K562 (cell line): ENCODE measurements around the gene LYSMD1. TPM values are rescaled to one million over a fixed set of nuclear protein-coding genes. Genes with fewer than 3 reads are reported as not detected.
A peak's percentile ranks its signal among the peaks of the same experiment; 100 is the strongest.

Experiments
- ATAC-seq: fragments of 200-7000 bp; cut with Tn5 transposase; 3 replicates; pipeline ENCODE4 v1.9.1; 2020; ENCODE audit warnings: moderate library complexity
- BruUV-seq: library from RNA; stranded (reverse); fragments of 400-500 nt; replicated peaks from 2 replicates; lab custom pipeline; 2021; lab: Mats Ljungman, UMichigan
- CTCF ChIA-PET: fragments of 300-600 bp; formaldehyde crosslinking; extraction: SDS; loops from one replicate; lab custom pipeline; 2021; ENCODE audit warnings: low intra/inter-chr PET ratio; lab: Yijun Ruan, JAX
- POLR2A ChIA-PET: fragments of 300-600, 350-650 bp; sonication (Branson Sonifier 250); formaldehyde crosslinking; extraction: SDS; loops from one replicate; lab custom pipeline; 2021; ENCODE audit warnings: antibody characterized with exemption, inconsistent platforms; lab: Yijun Ruan, JAX
- DNase-seq, 4 experiments: peaks; one replicate each; pipeline versions ENCODE4 v3.0.0 to v3.0.0-alpha.2; 2011 to 2018; ENCODE audit warnings: low spot score in 3 of 4, mixed read lengths in 3 of 4; ENCODE audit errors: extremely low read depth in 1 of 4
- FAIRE-seq: peaks from 2 replicates; lab custom pipeline; 2011; peaks lifted over from hg19 to GRCh38; lab: Jason Lieb, UNC
- H2AFZ ChIP-seq: 2 replicates; pipeline ENCODE4 v1.6.0; 2011; ENCODE audit warnings: low read depth, low read length, control low read depth, inconsistent platforms
- H3K27ac ChIP-seq: fragments of 200-600 bp; 3 replicates; pipeline ENCODE4 v1.8.0; 2011; ENCODE audit warnings: low read depth, mild to moderate bottlenecking, control low read depth, inconsistent platforms, low read length, moderate library complexity, mixed read lengths; ENCODE audit errors: extremely low read depth
- H3K27me3 ChIP-seq, 2 experiments: fragments of 300-600 bp in 1 of 2; 2 replicates in 1 of 2; 3 replicates in 1 of 2; pipeline versions ENCODE4 v1.6.0 to v1.8.0; 2011; ENCODE audit warnings: inconsistent platforms in 2 of 2, low read length in 2 of 2, mild to moderate bottlenecking in 1 of 2, mixed read lengths in 1 of 2, moderate library complexity in 1 of 2; ENCODE audit not compliant: control insufficient read depth in 2 of 2, insufficient read depth in 2 of 2
- H3K36me3 ChIP-seq: fragments of 300-600 bp; 3 replicates; pipeline ENCODE4 v1.8.0; 2011; ENCODE audit warnings: mild to moderate bottlenecking, low read length, inconsistent platforms; ENCODE audit not compliant: control insufficient read depth, insufficient read depth
- H3K4me1 ChIP-seq, 2 experiments: fragments of 200-600 bp in 1 of 2; replicated peaks in 1 of 2; 2 replicates in 1 of 2; 3 replicates in 1 of 2; pipeline versions ENCODE4 v1.5.1 to v1.8.0; 2011; ENCODE audit warnings: inconsistent platforms in 2 of 2, low read length in 2 of 2, mild to moderate bottlenecking in 1 of 2, mixed read lengths in 1 of 2, moderate library complexity in 1 of 2; ENCODE audit not compliant: control insufficient read depth in 2 of 2, insufficient read depth in 2 of 2
- H3K4me2 ChIP-seq: 2 replicates; pipeline ENCODE4 v1.6.1; 2011; ENCODE audit warnings: low read length, control low read depth, inconsistent platforms, mixed read lengths; ENCODE audit not compliant: insufficient read depth
- H3K4me3 ChIP-seq: fragments of 200-600 bp; sonication (generic), shearing (Covaris generic); 2 replicates; pipeline ENCODE4 v1.5.1; 2016; ENCODE audit warnings: control low read depth, inconsistent platforms
- H3K79me2 ChIP-seq: fragments of 200-600 bp; 3 replicates; pipeline ENCODE4 v1.8.0; 2011; ENCODE audit warnings: low read length, inconsistent platforms; ENCODE audit not compliant: control insufficient read depth, insufficient read depth
- H3K9ac ChIP-seq, 2 experiments: 2 replicates each; pipeline versions ENCODE4 v1.6.0 to v1.6.1; 2011; ENCODE audit warnings: low read depth in 2 of 2, low read length in 2 of 2, control low read depth in 1 of 2, inconsistent platforms in 1 of 2, mild to moderate bottlenecking in 1 of 2, mixed read lengths in 1 of 2; ENCODE audit not compliant: insufficient read depth in 1 of 2
- H3K9me1 ChIP-seq: one replicate; pipeline ENCODE4 v1.6.0; 2011; ENCODE audit warnings: inconsistent platforms, mild to moderate bottlenecking, low read length, moderate library complexity; ENCODE audit not compliant: control insufficient read depth, insufficient read depth
- H3K9me3 ChIP-seq: replicated peaks from 2 replicates; pipeline ENCODE4 v1.5.1; 2011; ENCODE audit warnings: low read depth, low read length, inconsistent platforms; ENCODE audit not compliant: control insufficient read depth, insufficient read depth
- H4K20me1 ChIP-seq: replicated peaks from 2 replicates; pipeline ENCODE4 v1.6.1; 2011; ENCODE audit warnings: low read length, inconsistent platforms, mixed read lengths; ENCODE audit not compliant: control insufficient read depth, insufficient read depth
- CEBPB ChIP-seq: fragments of 450-650 bp; IDR thresholded peaks from 2 replicates; pipeline ENCODE4 v1.6.1; 2016; ENCODE audit warnings: missing genetic modification characterization, missing compliant biosample characterization
- HMG20A ChIP-seq: fragments of 450-650 bp; formaldehyde crosslinking; conservative IDR thresholded peaks from 2 replicates; pipeline ENCODE4 v1.4.0; 2020; ENCODE audit warnings: mild to moderate bottlenecking, mixed read lengths
- HNRNPH1 ChIP-seq: fragments of 200-400 bp; formaldehyde crosslinking; optimal IDR thresholded peaks from 2 replicates; pipeline ENCODE3; 2017; ENCODE audit warnings: low read depth, mild to moderate bottlenecking, low read length, moderate library complexity
- HNRNPUL1 ChIP-seq: fragments of 200-400 bp; formaldehyde crosslinking; IDR thresholded peaks from 2 replicates; pipeline ENCODE4 v1.6.1; 2017; ENCODE audit warnings: low read length
- IFI16 ChIP-seq: fragments of 250-450 bp; sonication (Bioruptor Pico); IDR thresholded peaks from 2 replicates; pipeline ENCODE4 v2.1.2; 2022; ENCODE audit warnings: mild to moderate bottlenecking, inconsistent platforms
- NCOR1 ChIP-seq: fragments of 450-650 bp; IDR thresholded peaks from 2 replicates; pipeline ENCODE4 v1.6.1; 2016; ENCODE audit warnings: mild to moderate bottlenecking, moderate library complexity
- POLR2AphosphoS2 ChIP-seq: IDR thresholded peaks from 2 replicates; pipeline ENCODE4 v1.6.1; 2012; ENCODE audit warnings: low read length, improper control_type of control experiment
- POU5F1 ChIP-seq: fragments of 150-350 bp; IDR thresholded peaks from 2 replicates; pipeline ENCODE4 v1.6.1; 2014; ENCODE audit warnings: borderline replicate concordance, low read length, low read depth, mild to moderate bottlenecking; ENCODE audit not compliant: partially characterized antibody
- RFX1 ChIP-seq: fragments of 450-650 bp; IDR thresholded peaks from 2 replicates; pipeline ENCODE4 v1.6.1; 2016; ENCODE audit warnings: mild to moderate bottlenecking, moderate library complexity
- TARDBP ChIP-seq: fragments of 450-650 bp; IDR thresholded peaks from 2 replicates; pipeline ENCODE4 v1.6.1; 2016
- TBP ChIP-seq: optimal IDR thresholded peaks from 2 replicates; pipeline ENCODE3; 2011; ENCODE audit warnings: low read depth, low read length, improper control_type of control experiment
- XRCC4 ChIP-seq: IDR thresholded peaks from one replicate; pipeline ENCODE4 v1.6.1; 2011; ENCODE audit not compliant: insufficient read depth, insufficient read length; ENCODE audit errors: extremely low read depth
- WGBS: fragments of 100-300 bp; shearing (Covaris generic); methylation state at CpG from one replicate; pipeline ENCODE4 v1.1.6; 2016; ENCODE audit warnings: low coverage, mixed read lengths; ENCODE audit not compliant: insufficient coverage; ENCODE audit errors: missing lambda C conversion rate; 5-methylcytosine and 5-hydroxymethylcytosine counted together
- in situ Hi-C: fragments of 300-500 bp; cut with MboI; formaldehyde crosslinking; loops from 4 replicates; pipeline ENCODE4 v1.15.0; 2018; ENCODE audit warnings: inconsistent platforms, mixed read lengths
- intact Hi-C: fragments of 100-400 bp; cut with micrococcal nuclease; formaldehyde crosslinking; loops from 2 replicates; pipeline ENCODE4 v1.14.2; 2022
- polyA plus RNA-seq, 8 experiments: library from polyadenylated mRNA; depleted of rRNA in 4 of 8; stranded (reverse) in 5 of 8; unstranded in 3 of 8; fragments of >200 nt; fragmentation: Nextera tagmentation in 2 of 8; fragmentation: Illumina TruSeq in 1 of 8; extraction: Ambion mirVana in 2 of 8; extraction: Trizol in 1 of 8; gene quantifications; 2 replicates each; pipeline versions ENCODE4 v1.2.1 to v1.2.3, GENCODE V29; 2011 to 2014; ENCODE audit warnings: inconsistent platforms in 1 of 8, missing spikeins in 1 of 8
- total RNA-seq, 7 experiments: library from RNA; depleted of rRNA in 6 of 7; stranded (reverse); fragments of >200 nt in 6 of 7; fragmentation: Illumina TruSeq in 2 of 7; extraction: Trizol in 2 of 7; gene quantifications; 2 replicates each; pipeline versions ENCODE4 v1.2.1 to v1.2.3, GENCODE V29; 2011 to 2021; ENCODE audit warnings: low replicate concordance in 1 of 7
- TF ChIP-seq, protein P1 (sequence below): sonication (generic); formaldehyde crosslinking; IDR thresholded peaks from 2 replicates; pipeline ENCODE4 v1.8.1; 2023; ENCODE audit warnings: mild to moderate bottlenecking, missing genetic modification reagents, moderate library complexity
- TF ChIP-seq, protein P2 (sequence below): fragments of 250-450 bp; sonication (Bioruptor Pico); IDR thresholded peaks from 2 replicates; pipeline ENCODE4 v1.8.0; 2021; ENCODE audit warnings: moderate library complexity, mild to moderate bottlenecking, inconsistent platforms
- TF ChIP-seq, protein P3 (sequence below): fragments of 450-650 bp; formaldehyde crosslinking; IDR thresholded peaks from 2 replicates; pipeline ENCODE4 v1.4.0; 2022; ENCODE audit warnings: mild to moderate bottlenecking, moderate library complexity
- TF ChIP-seq, protein P4 (sequence below): fragments of 250-450 bp; sonication (Bioruptor Pico); IDR thresholded peaks from 2 replicates; pipeline ENCODE4 v1.5.0; 2020; ENCODE audit warnings: mild to moderate bottlenecking, borderline replicate concordance

Gene LYSMD1
- total and polyA plus RNA-seq, 9 of the 15 experiments (the other 6 are each of a cell fraction or from before 2014, with no cell fraction given): 2.2 to 9.4 (median 6.0) TPM

DNA sequence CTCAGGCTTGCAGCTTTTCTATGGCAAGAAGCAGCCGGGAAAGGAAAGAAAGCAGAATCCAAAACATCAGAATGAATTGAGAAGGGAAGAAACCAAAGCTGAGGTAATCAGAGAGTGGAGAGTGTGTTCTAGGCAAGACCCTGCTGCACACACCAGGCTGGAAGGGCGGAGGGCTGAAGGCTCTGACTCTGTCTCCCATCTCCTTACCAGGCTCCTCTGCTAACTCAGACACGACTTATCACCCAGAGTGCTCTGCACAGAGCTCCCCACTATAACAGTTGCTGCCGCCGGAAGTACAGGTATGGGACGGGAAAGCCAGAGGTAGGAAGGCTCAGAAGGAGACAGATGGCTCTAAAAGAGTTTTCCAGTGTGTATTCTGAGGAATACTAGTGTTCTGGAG, 1.4 kb upstream of the LYSMD1 start:
- Histone ChIP-seq H3K4me3 (peak overlapping the region; percentile 64), H3K4me2 (peak overlapping the region; percentile 96), H4K20me1 (no peaks in the 10 kb centered on the region), H3K79me2 (peaks cover 31% of the 10 kb centered on the region), H3K9me3 (no peaks in the 10 kb centered on the region), H2AFZ (0 out of 2 replicates have a peak overlapping the region, but pooled peaks have one; percentile 94), H3K4me1 (peaks cover 10 to 16% of the 10 kb centered on the region in 2 experiments; a peak in 4 of 5 replicates), H3K27me3 (no peaks in the 10 kb centered on the region), H3K9me1 (no peaks in the 10 kb centered on the region), H3K27ac (no peak overlapping the region; the same call in 2 of the 3 replicates), H3K9ac (peak overlapping the region; percentile 87 to 92; a peak in 2 of 4 replicates), H3K36me3 (peaks cover 28% of the 10 kb centered on the region; the same call in 2 of the 3 replicates)
- POLR2A ChIA-PET: interaction anchor here (1.2 to 1.7 kb wide), 2 partner anchors 9 to 23 kb away, joined by 3 to 5 read pairs; partner anchors contain the start of genes TMOD4 and VPS72
- ATAC-seq (no peak), FAIRE-seq (no peak), DNase-seq (no peak)
- in situ Hi-C loops (no loop called here), intact Hi-C loops (no loop called here)
- no TSS peak for BruUV-seq
- WGBS: 35% methylated on average over 6 of the region's 6 CpGs
- CTCF ChIA-PET: no interaction called here
- TF ChIP-seq, protein P1, sequence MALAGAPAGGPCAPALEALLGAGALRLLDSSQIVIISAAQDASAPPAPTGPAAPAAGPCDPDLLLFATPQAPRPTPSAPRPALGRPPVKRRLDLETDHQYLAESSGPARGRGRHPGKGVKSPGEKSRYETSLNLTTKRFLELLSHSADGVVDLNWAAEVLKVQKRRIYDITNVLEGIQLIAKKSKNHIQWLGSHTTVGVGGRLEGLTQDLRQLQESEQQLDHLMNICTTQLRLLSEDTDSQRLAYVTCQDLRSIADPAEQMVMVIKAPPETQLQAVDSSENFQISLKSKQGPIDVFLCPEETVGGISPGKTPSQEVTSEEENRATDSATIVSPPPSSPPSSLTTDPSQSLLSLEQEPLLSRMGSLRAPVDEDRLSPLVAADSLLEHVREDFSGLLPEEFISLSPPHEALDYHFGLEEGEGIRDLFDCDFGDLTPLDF (CRISPR knock-in tag): no peak
- TF ChIP-seq HMG20A (CRISPR knock-in tag) (no peak), HNRNPH1 (no peak), POLR2AphosphoS2 (no peak), CEBPB (tag) (no peak), HNRNPUL1 (no peak), RFX1 (no peak), NCOR1 (no peak), TARDBP (no peak), IFI16 (no peak), TBP (no peak), POU5F1 (no peak), XRCC4 (no peak)
- TF ChIP-seq, protein P2, sequence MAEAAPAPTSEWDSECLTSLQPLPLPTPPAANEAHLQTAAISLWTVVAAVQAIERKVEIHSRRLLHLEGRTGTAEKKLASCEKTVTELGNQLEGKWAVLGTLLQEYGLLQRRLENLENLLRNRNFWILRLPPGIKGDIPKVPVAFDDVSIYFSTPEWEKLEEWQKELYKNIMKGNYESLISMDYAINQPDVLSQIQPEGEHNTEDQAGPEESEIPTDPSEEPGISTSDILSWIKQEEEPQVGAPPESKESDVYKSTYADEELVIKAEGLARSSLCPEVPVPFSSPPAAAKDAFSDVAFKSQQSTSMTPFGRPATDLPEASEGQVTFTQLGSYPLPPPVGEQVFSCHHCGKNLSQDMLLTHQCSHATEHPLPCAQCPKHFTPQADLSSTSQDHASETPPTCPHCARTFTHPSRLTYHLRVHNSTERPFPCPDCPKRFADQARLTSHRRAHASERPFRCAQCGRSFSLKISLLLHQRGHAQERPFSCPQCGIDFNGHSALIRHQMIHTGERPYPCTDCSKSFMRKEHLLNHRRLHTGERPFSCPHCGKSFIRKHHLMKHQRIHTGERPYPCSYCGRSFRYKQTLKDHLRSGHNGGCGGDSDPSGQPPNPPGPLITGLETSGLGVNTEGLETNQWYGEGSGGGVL: no peak
- TF ChIP-seq, protein P3, sequence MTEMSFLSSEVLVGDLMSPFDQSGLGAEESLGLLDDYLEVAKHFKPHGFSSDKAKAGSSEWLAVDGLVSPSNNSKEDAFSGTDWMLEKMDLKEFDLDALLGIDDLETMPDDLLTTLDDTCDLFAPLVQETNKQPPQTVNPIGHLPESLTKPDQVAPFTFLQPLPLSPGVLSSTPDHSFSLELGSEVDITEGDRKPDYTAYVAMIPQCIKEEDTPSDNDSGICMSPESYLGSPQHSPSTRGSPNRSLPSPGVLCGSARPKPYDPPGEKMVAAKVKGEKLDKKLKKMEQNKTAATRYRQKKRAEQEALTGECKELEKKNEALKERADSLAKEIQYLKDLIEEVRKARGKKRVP: no peak
- TF ChIP-seq, protein P4, sequence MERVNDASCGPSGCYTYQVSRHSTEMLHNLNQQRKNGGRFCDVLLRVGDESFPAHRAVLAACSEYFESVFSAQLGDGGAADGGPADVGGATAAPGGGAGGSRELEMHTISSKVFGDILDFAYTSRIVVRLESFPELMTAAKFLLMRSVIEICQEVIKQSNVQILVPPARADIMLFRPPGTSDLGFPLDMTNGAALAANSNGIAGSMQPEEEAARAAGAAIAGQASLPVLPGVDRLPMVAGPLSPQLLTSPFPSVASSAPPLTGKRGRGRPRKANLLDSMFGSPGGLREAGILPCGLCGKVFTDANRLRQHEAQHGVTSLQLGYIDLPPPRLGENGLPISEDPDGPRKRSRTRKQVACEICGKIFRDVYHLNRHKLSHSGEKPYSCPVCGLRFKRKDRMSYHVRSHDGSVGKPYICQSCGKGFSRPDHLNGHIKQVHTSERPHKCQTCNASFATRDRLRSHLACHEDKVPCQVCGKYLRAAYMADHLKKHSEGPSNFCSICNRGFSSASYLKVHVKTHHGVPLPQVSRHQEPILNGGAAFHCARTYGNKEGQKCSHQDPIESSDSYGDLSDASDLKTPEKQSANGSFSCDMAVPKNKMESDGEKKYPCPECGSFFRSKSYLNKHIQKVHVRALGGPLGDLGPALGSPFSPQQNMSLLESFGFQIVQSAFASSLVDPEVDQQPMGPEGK (CRISPR knock-in tag): no peak
